ENCODE measurements around the gene LSAMP. TPM values are rescaled to one million over a fixed set of nuclear protein-coding genes. Genes with fewer than 3 reads are reported as not detected.

The LSAMP gene
- total RNA-seq, 1 experiment from 2014 or later: not detected

GRCh38 chr3:116018646-116019045, 426.6 kb downstream of the LSAMP start:
- Mint-ChIP-seq H3K4me1 (ENCODE audit: insufficient read depth, unreplicated experiment) (no peaks in the 10 kb centered on the region), H3K9me3 (ENCODE audit: unreplicated experiment) (no peaks in the 10 kb centered on the region), H3K27me3 (ENCODE audit: insufficient read depth, unreplicated experiment) (no peaks in the 10 kb centered on the region), H3K4me3 (ENCODE audit: unreplicated experiment) (no peak overlapping the region), H3K27ac (ENCODE audit: low read depth, unreplicated experiment) (no peak overlapping the region), H3K36me3 (ENCODE audit: insufficient read depth, unreplicated experiment) (no peaks in the 10 kb centered on the region)
- ChIA-PET POLR2A (no interaction called here), CTCF (no interaction called here)
- DNase-seq (ENCODE audit: unreplicated experiment): no peak
- TF ChIP-seq, protein P1, sequence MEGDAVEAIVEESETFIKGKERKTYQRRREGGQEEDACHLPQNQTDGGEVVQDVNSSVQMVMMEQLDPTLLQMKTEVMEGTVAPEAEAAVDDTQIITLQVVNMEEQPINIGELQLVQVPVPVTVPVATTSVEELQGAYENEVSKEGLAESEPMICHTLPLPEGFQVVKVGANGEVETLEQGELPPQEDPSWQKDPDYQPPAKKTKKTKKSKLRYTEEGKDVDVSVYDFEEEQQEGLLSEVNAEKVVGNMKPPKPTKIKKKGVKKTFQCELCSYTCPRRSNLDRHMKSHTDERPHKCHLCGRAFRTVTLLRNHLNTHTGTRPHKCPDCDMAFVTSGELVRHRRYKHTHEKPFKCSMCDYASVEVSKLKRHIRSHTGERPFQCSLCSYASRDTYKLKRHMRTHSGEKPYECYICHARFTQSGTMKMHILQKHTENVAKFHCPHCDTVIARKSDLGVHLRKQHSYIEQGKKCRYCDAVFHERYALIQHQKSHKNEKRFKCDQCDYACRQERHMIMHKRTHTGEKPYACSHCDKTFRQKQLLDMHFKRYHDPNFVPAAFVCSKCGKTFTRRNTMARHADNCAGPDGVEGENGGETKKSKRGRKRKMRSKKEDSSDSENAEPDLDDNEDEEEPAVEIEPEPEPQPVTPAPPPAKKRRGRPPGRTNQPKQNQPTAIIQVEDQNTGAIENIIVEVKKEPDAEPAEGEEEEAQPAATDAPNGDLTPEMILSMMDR (IDR thresholded peaks at IDR 0.05; ENCODE audit: unreplicated experiment): no peak
- intact Hi-C loops (cut with micrococcal nuclease): no loop called here
- BruUV-seq (replicated peaks): no TSS peak

DNA sequence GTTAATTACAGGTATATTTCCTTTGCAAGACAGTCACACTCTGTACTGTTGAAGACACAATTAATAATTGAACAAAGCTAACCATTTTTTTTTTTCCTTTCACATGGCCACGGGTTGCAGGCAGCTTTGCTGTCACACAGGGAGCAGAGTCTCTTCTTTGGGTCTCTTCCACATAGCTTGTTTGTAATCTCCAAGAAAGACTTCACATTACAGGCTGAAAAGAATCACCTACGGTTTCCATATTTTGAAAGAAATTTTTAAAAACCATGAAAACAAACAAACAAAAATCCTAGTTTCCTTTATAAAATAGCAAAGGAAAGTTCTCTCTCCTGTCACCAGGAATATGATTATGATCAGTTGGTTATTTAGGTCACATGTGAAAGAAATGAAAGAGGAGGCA, 429.4 kb downstream of the LSAMP start:
- intact Hi-C loops (cut with micrococcal nuclease): no loop called here
- TF ChIP-seq, protein P1 (IDR thresholded peaks at IDR 0.05; ENCODE audit: unreplicated experiment): no peak
- no peaks in the 10 kb centered on the region for H3K9me3 Mint-ChIP-seq (ENCODE audit: unreplicated experiment)
- H3K4me1 Mint-ChIP-seq (ENCODE audit: insufficient read depth, unreplicated experiment): no peaks in the 10 kb centered on the region
- H3K4me3 Mint-ChIP-seq (ENCODE audit: unreplicated experiment): no peak overlapping the region
- BruUV-seq (replicated peaks): no TSS peak
- H3K27me3 Mint-ChIP-seq (ENCODE audit: insufficient read depth, unreplicated experiment): no peaks in the 10 kb centered on the region
- ChIA-PET POLR2A (interaction anchor here (0.7 kb wide), 1 partner anchor 471 kb away, joined by 3 read pairs; no protein-coding TSS in a partner anchor), CTCF (interaction anchor here (0.7 kb wide), 2 partner anchors 8 to 21 kb away, joined by 3 read pairs; no protein-coding TSS in a partner anchor)
- H3K27ac Mint-ChIP-seq (ENCODE audit: low read depth, unreplicated experiment): no peak overlapping the region
- DNase-seq (ENCODE audit: unreplicated experiment): no peak
- no peaks in the 10 kb centered on the region for H3K36me3 Mint-ChIP-seq (ENCODE audit: insufficient read depth, unreplicated experiment)

GRCh38 chr3:116007000-116007399, 438.3 kb downstream of the LSAMP start:
- no peak overlapping the region for H3K4me3 Mint-ChIP-seq (ENCODE audit: unreplicated experiment)
- ChIA-PET POLR2A (no interaction called here), CTCF (no interaction called here)
- TF ChIP-seq, protein P1 (IDR thresholded peaks at IDR 0.05; ENCODE audit: unreplicated experiment): no peak
- H3K36me3 Mint-ChIP-seq (ENCODE audit: insufficient read depth, unreplicated experiment): no peaks in the 10 kb centered on the region
- no peak overlapping the region for H3K27ac Mint-ChIP-seq (ENCODE audit: low read depth, unreplicated experiment)
- no peaks in the 10 kb centered on the region for H3K27me3 Mint-ChIP-seq (ENCODE audit: insufficient read depth, unreplicated experiment)
- BruUV-seq (replicated peaks): no TSS peak
- peaks cover 14% of the 10 kb centered on the region for H3K4me1 Mint-ChIP-seq (ENCODE audit: insufficient read depth, unreplicated experiment)
- intact Hi-C loops (cut with micrococcal nuclease): no loop called here
- H3K9me3 Mint-ChIP-seq (ENCODE audit: unreplicated experiment): no peaks in the 10 kb centered on the region
- no peak for DNase-seq (ENCODE audit: unreplicated experiment)

DNA sequence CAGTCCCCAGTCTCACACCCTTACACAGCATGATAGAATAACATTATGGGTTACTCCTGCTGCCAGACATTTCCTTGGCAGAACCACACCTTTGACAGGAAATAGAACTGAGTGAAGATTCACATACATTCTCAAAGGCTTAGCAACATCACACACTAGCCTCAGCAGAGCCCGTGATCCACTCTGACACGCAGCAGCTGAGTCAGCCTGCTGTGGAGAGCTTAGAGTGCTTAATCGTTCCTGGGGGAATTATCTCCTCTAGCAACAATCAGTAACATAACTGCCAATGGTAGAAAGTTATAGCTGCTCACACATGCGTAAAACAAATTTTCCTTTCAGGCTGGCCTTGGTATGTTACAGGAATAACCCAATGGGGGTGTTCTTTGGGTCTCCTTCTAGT, 439.9 kb downstream of the LSAMP start:
- no peaks in the 10 kb centered on the region for H3K9me3 Mint-ChIP-seq (ENCODE audit: unreplicated experiment)
- no peak overlapping the region for H3K4me3 Mint-ChIP-seq (ENCODE audit: unreplicated experiment)
- H3K27ac Mint-ChIP-seq (ENCODE audit: low read depth, unreplicated experiment): peak overlapping the region; percentile 88
- intact Hi-C loops (cut with micrococcal nuclease): no loop called here
- H3K36me3 Mint-ChIP-seq (ENCODE audit: insufficient read depth, unreplicated experiment): no peaks in the 10 kb centered on the region
- ChIA-PET CTCF (interaction anchor here (0.6 kb wide), 1 partner anchor 8 kb away, joined by 3 read pairs; no protein-coding TSS in a partner anchor), POLR2A (interaction anchor here (0.7 to 1.7 kb wide), 3 partner anchors 11 to 33 kb away, joined by 3 to 4 read pairs (median 3); no protein-coding TSS in a partner anchor)
- DNase-seq (ENCODE audit: unreplicated experiment): peak; percentile 63
- TF ChIP-seq, protein P1 (IDR thresholded peaks at IDR 0.05; ENCODE audit: unreplicated experiment): no peak
- H3K27me3 Mint-ChIP-seq (ENCODE audit: insufficient read depth, unreplicated experiment): no peaks in the 10 kb centered on the region
- no TSS peak for BruUV-seq (replicated peaks)
- peaks cover 28% of the 10 kb centered on the region for H3K4me1 Mint-ChIP-seq (ENCODE audit: insufficient read depth, unreplicated experiment)

Data from MCF 10A (cell line).